VCaP (cell line): ENCODE measurements around the gene GPR108.

Experiments
- H3K27ac ChIP-seq: fragments of 450-650 bp; 2 replicates; pipeline ENCODE4 v1.5.1; 2017
- CTCF ChIP-seq: fragments of 450-650 bp; conservative IDR thresholded peaks from 2 replicates; pipeline ENCODE4 v1.5.1; 2017; ENCODE audit warnings: mild to moderate bottlenecking, moderate library complexity

GPR108 gene

DNA sequence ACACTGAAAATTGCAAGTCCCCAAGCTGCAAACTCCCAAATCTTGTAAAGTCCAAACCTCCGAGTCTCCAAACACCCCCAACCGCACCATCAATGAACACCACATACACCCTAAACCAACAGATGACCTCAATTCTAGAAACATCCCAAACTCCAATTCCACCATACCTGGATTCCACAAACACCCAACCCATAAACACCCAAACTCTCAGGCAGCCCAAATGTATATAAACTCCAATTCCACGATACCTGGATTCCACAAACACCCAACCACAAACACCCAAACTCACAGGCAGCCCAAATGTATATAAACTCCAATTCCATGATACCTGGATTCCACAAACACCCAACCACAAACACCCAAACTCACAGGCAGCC is 17.4 kb downstream of the GPR108 start:
- TF ChIP-seq CTCF, result no peak
- H3K27ac ChIP-seq, result no peak overlapping the region

- H3K27ac ChIP-seq, result no peak overlapping the region
Measured at GRCh38 chr19:6719540-6719861, 17.9 kb downstream of the GPR108 start.

GRCh38 chr19:6718741-6719539 is 18.4 kb downstream of the GPR108 start:
- no peak for TF ChIP-seq CTCF
- H3K27ac ChIP-seq, result no peak overlapping the region

More at GRCh38 chr19:6719540-6719861, 17.9 kb downstream of the GPR108 start:
- TF ChIP-seq CTCF, result no peak

- no peak for TF ChIP-seq CTCF
- no peak overlapping the region for H3K27ac ChIP-seq
Measured at GRCh38 chr19:6718111-6718740, 19.2 kb downstream of the GPR108 start.

DNA sequence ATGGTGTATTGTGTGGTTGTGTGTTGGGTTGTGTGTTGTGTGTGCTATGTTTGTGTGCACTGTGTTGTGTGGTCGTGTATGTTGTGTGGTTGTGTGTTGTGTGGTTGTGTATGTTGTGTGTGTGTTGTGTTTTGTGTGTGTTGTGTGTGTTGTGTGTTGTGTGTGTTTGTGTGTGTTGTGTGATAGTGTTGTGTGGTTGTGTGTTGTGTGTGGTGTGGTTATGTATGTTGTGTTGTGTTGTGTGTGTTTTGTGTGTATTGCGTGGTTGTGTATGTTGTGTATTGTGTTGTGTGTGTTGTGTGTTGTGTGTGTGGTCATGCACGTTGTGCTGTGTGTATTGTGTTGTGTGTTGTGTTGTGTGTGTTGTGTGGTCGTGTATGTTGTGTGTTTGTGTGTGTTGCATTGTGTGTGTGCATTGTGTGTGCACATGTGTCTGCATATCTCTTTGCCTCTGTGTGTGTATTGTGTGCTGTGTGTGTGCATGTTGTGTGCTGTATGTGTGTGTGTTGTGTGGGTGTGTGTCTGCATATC is 19.9 kb downstream of the GPR108 start:
- H3K27ac ChIP-seq, result no peak overlapping the region
- no peak for TF ChIP-seq CTCF

GRCh38 chr19:6717036-6717435 is 20.3 kb downstream of the GPR108 start:
- no peak for TF ChIP-seq CTCF
- H3K27ac ChIP-seq, result no peak overlapping the region

GRCh38 chr19:6716610-6716970 is 20.8 kb downstream of the GPR108 start:
- no peak for TF ChIP-seq CTCF
- no peak overlapping the region for H3K27ac ChIP-seq
